ENCODE results near the gene PUM1.

The PUM1 gene

GRCh38 chr1:31036749-31037500 lies 28.6 kb downstream of the PUM1 start:
- no peaks in the 10 kb centered on the region for H3K36me3 ChIP-seq (ENCODE audit: control insufficient read depth, insufficient read depth, low read length)
- H3K27me3 ChIP-seq (ENCODE audit: control insufficient read depth, insufficient read depth, low read length) = no peaks in the 10 kb centered on the region
- H3K4me1 ChIP-seq (ENCODE audit: control insufficient read depth, insufficient read depth, low read length) = peaks cover 18% of the 10 kb centered on the region
- no peak overlapping the region for H3K9ac ChIP-seq (ENCODE audit: low read length)
- H3K4me3 ChIP-seq (ENCODE audit: low read length) = no peak overlapping the region
- H3K9me3 ChIP-seq (ENCODE audit: control insufficient read depth, low read length) = no peaks in the 10 kb centered on the region

GRCh38 chr1:31033598-31033997 lies 31.9 kb downstream of the PUM1 start:
- no peaks in the 10 kb centered on the region for H3K36me3 ChIP-seq (ENCODE audit: control insufficient read depth, insufficient read depth, low read length)
- no peak overlapping the region for H3K4me3 ChIP-seq (ENCODE audit: low read length)
- peaks cover 13% of the 10 kb centered on the region for H3K4me1 ChIP-seq (ENCODE audit: control insufficient read depth, insufficient read depth, low read length)
- no peaks in the 10 kb centered on the region for H3K27me3 ChIP-seq (ENCODE audit: control insufficient read depth, insufficient read depth, low read length)
- no peak overlapping the region for H3K9ac ChIP-seq (ENCODE audit: low read length)
- H3K9me3 ChIP-seq (ENCODE audit: control insufficient read depth, low read length) = no peaks in the 10 kb centered on the region

- no peaks in the 10 kb centered on the region for H3K36me3 ChIP-seq (ENCODE audit: control insufficient read depth, insufficient read depth, low read length)
- H3K9ac ChIP-seq (ENCODE audit: low read length) = no peak overlapping the region
- H3K4me3 ChIP-seq (ENCODE audit: low read length) = no peak overlapping the region
- H3K4me1 ChIP-seq (ENCODE audit: control insufficient read depth, insufficient read depth, low read length) = peaks cover 9% of the 10 kb centered on the region
- no peaks in the 10 kb centered on the region for H3K27me3 ChIP-seq (ENCODE audit: control insufficient read depth, insufficient read depth, low read length)
- H3K9me3 ChIP-seq (ENCODE audit: control insufficient read depth, low read length) = no peaks in the 10 kb centered on the region
These were observed 33.3 kb downstream of the PUM1 start for GRCh38 chr1:31032266-31032665.

- Histone ChIP-seq H3K4me1 (ENCODE audit: control insufficient read depth, insufficient read depth, low read length) (peaks cover 9% of the 10 kb centered on the region), H3K27me3 (ENCODE audit: control insufficient read depth, insufficient read depth, low read length) (no peaks in the 10 kb centered on the region), H3K4me3 (ENCODE audit: low read length) (no peak overlapping the region), H3K36me3 (ENCODE audit: control insufficient read depth, insufficient read depth, low read length) (no peaks in the 10 kb centered on the region), H3K9me3 (ENCODE audit: control insufficient read depth, low read length) (no peaks in the 10 kb centered on the region), H3K9ac (ENCODE audit: low read length) (no peak overlapping the region)
These were observed 34.0 kb downstream of the PUM1 start for GRCh38 chr1:31031330-31032143.

DNA sequence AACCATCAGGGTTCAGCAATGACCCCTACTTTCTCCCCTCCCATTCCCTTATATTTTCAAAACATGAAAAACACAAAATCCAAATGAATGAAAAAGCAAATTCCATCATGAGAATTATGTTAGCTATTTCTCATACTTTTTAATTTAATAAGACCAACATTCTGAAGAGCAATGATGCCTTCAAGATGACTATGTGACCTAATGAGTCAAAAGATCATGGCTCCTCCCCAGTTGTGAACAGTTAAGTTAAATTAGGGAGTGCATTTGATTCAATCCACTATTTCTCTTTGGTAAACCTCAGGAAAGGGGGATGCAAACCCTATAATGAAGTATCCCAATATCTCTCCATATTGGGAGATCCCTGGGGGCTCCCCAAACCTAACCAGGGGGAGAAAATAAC lies 36.5 kb downstream of the PUM1 start:
- H3K4me3 ChIP-seq (ENCODE audit: low read length) = no peak overlapping the region
- peaks cover 14% of the 10 kb centered on the region for H3K4me1 ChIP-seq (ENCODE audit: control insufficient read depth, insufficient read depth, low read length)
- H3K27me3 ChIP-seq (ENCODE audit: control insufficient read depth, insufficient read depth, low read length) = no peaks in the 10 kb centered on the region
- H3K9me3 ChIP-seq (ENCODE audit: control insufficient read depth, low read length) = no peaks in the 10 kb centered on the region
- no peak overlapping the region for H3K9ac ChIP-seq (ENCODE audit: low read length)
- no peaks in the 10 kb centered on the region for H3K36me3 ChIP-seq (ENCODE audit: control insufficient read depth, insufficient read depth, low read length)

DNA sequence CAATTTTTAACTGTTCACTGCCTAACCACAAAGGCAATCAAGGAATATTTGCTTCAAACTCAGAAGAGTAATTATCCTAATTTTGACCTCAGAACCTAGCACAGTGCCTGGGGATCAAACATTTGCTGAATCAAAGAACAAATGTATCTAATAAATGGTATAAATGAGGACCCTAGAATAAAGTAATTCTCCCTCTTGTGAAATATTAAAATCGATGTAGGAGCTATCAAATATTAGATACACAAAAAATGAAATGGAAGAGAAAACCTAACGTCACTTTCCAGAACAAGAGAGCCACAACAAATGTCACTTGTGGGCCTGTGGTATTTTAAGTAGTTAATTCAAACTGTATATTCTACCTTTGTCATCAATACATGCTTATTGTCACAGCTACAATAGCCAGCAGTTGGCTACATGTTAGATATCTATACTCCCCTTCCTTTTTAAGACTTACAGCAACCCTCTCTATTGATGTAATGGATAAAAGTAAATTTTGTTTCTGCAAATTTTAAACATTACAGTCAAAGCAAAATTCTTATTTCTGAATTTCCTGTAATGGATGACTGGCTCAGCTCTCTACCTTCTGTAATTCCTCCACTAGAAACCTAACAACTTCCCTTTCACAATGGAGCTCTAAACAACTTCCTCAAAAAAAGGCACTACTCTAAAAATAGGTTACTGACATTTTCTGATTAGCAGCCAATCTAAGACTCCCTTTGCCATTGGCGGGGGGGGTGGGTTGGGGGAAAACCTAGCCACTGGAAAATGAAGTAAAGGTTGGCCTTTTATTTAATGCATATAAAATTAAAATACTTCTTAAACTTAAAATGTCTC lies 37.6 kb downstream of the PUM1 start:
- Histone ChIP-seq H3K4me3 (ENCODE audit: low read length) (no peak overlapping the region), H3K27me3 (ENCODE audit: control insufficient read depth, insufficient read depth, low read length) (no peaks in the 10 kb centered on the region), H3K36me3 (ENCODE audit: control insufficient read depth, insufficient read depth, low read length) (no peaks in the 10 kb centered on the region), H3K9me3 (ENCODE audit: control insufficient read depth, low read length) (no peaks in the 10 kb centered on the region), H3K4me1 (ENCODE audit: control insufficient read depth, insufficient read depth, low read length) (peaks cover 14% of the 10 kb centered on the region), H3K9ac (ENCODE audit: low read length) (no peak overlapping the region)

DNA sequence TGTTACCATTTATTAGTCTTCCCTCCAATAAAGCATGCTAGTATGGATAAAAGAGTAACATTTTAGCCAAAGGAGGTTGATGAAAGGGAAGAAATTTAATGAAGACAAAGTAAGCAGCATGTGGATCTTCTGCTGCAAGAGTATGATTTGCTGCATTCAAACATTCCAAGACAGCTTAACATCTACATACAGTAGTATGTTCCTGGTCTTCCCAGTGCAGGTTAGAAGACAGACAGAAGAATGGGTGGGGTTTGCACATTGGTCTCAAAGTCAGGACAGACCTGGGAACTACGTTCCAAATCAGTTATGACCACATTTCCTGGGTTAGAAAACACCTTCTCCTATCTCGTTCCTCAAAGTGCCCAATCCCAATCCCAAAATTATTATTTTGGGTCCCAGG lies 43.3 kb downstream of the PUM1 start:
- H3K4me1 ChIP-seq (ENCODE audit: control insufficient read depth, insufficient read depth, low read length) = peaks cover 34% of the 10 kb centered on the region

DNA sequence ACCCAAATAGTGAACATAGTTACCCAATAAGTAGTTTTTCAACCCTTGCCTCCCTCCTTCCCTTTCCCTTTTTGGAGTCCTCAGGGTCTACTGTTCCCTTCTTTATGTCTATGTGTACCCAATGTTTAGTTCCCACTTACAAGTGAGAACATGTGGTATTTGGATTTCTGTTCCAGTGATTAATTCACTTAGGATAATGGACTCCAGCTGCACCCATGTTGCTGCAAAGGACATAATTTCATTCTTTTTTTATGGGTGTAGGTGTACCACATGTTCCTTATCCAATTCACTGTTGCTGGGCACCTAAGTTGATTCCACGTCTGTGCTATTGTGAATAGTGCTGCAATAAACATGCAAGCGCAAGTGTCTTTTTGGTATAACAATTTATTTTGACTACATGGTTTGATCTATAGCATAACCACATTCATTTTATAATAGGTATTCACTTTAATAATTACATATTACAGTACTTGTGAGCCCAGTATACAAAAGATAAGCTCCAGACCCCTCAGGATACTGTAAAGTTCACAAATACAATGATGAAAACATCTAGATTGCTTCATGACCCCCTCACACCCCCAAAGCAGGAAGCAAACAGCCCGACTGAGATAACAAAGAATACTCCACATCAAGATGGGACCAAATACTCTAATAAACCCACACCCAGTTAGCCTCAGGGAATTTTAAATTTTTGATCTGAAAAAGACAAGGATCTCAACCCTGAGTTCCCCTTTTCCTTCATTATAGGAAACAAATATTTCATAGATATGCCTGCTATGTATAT lies 45.3 kb downstream of the PUM1 start:
- Histone ChIP-seq H3K9me3 (ENCODE audit: control insufficient read depth, low read length) (no peaks in the 10 kb centered on the region), H3K4me1 (ENCODE audit: control insufficient read depth, insufficient read depth, low read length) (peaks cover 34% of the 10 kb centered on the region), H3K4me3 (ENCODE audit: low read length) (no peak overlapping the region)

More for the DNA sequence above, 43.3 kb downstream of the PUM1 start:
- H3K9me3 ChIP-seq (ENCODE audit: control insufficient read depth, low read length) = no peaks in the 10 kb centered on the region
- H3K27me3 ChIP-seq (ENCODE audit: control insufficient read depth, insufficient read depth, low read length) = no peaks in the 10 kb centered on the region
- H3K9ac ChIP-seq (ENCODE audit: low read length) = no peak overlapping the region
- no peaks in the 10 kb centered on the region for H3K36me3 ChIP-seq (ENCODE audit: control insufficient read depth, insufficient read depth, low read length)
- no peak overlapping the region for H3K4me3 ChIP-seq (ENCODE audit: low read length)

DNA sequence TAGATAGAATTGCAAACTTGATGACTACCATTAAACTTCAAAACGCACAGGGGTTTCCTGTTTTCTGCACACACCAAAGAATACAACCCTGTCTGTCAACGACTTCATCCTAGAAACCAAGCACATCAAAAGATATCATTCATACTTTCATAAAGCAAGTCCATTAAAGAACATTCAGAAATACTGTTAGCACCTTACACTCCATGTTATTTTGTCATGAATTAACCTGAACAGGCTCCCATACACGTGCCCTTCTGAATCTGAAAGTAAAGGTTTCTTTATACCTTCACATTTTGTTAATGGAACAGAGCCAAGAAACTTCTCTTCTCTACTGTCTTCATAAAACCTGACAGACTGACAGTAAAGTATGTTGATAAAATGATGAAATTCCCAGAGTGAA lies 46.1 kb downstream of the PUM1 start:
- Histone ChIP-seq H3K4me1 (ENCODE audit: control insufficient read depth, insufficient read depth, low read length) (peaks cover 29% of the 10 kb centered on the region), H3K9me3 (ENCODE audit: control insufficient read depth, low read length) (no peaks in the 10 kb centered on the region), H3K9ac (ENCODE audit: low read length) (no peak overlapping the region), H3K27me3 (ENCODE audit: control insufficient read depth, insufficient read depth, low read length) (no peaks in the 10 kb centered on the region), H3K36me3 (ENCODE audit: control insufficient read depth, insufficient read depth, low read length) (no peaks in the 10 kb centered on the region), H3K4me3 (ENCODE audit: low read length) (no peak overlapping the region)

More for the DNA sequence above, 45.3 kb downstream of the PUM1 start:
- H3K27me3 ChIP-seq (ENCODE audit: control insufficient read depth, insufficient read depth, low read length) = no peaks in the 10 kb centered on the region
- no peaks in the 10 kb centered on the region for H3K36me3 ChIP-seq (ENCODE audit: control insufficient read depth, insufficient read depth, low read length)
- no peak overlapping the region for H3K9ac ChIP-seq (ENCODE audit: low read length)

DNA sequence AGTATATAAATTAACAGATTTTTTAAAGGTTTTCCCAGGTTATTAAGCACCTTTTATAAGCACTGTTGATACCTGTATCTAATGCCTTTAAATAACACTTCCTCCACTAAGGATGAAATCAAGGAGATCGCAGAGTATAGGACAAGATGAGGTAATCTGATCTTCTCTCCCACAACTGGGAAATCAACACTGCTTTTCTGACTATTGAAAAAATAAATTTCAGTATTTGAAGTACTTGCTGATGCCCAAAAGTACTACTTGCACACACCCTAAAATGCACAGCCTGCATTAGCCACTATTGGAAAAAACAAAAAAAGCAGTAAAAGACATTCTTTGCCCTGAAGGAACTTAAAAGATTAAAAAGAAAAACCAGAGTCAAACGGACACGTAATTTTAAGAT lies 48.6 kb downstream of the PUM1 start:
- Histone ChIP-seq H3K4me1 (ENCODE audit: control insufficient read depth, insufficient read depth, low read length) (peaks cover 35% of the 10 kb centered on the region), H3K9me3 (ENCODE audit: control insufficient read depth, low read length) (no peaks in the 10 kb centered on the region), H3K36me3 (ENCODE audit: control insufficient read depth, insufficient read depth, low read length) (no peaks in the 10 kb centered on the region), H3K4me3 (ENCODE audit: low read length) (no peak overlapping the region), H3K27me3 (ENCODE audit: control insufficient read depth, insufficient read depth, low read length) (no peaks in the 10 kb centered on the region), H3K9ac (ENCODE audit: low read length) (no peak overlapping the region)

DNA sequence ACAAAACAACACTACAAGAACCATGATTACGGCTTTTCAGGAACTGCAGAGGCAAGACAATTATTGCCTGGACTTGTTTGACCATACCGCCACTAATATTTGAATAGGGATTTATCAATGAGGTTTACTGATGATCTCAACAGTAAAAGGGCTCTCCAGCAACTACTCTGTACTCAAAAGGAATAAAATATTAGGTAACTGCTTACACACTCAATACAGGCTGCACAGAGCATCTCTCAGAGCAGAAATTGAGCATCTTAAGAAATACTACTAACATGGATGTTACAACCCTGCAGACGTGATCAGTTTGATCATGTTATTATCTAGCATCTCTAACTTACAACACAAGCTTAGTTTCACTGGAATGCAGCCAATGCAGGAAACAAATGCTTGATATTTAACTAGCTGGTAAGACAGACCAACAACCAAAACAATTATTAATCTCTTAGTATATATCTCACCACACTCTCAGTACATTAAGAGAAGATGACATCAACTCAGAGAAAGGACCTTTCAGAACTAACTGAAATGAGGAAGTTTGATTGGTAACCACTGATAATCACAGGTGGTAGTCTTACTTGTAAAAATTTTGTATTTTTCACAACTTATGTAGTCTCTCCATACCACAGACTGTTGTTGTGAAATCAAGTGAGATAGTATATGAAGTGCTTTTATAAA lies 52.2 kb downstream of the PUM1 start:
- H3K4me3 ChIP-seq (ENCODE audit: low read length) = no peak overlapping the region
- H3K9ac ChIP-seq (ENCODE audit: low read length) = no peak overlapping the region
- H3K4me1 ChIP-seq (ENCODE audit: control insufficient read depth, insufficient read depth, low read length) = peaks cover 23% of the 10 kb centered on the region
- no peaks in the 10 kb centered on the region for H3K9me3 ChIP-seq (ENCODE audit: control insufficient read depth, low read length)
- no peaks in the 10 kb centered on the region for H3K36me3 ChIP-seq (ENCODE audit: control insufficient read depth, insufficient read depth, low read length)
- H3K27me3 ChIP-seq (ENCODE audit: control insufficient read depth, insufficient read depth, low read length) = no peaks in the 10 kb centered on the region

All from mucosa of stomach (tissue), 1 donor.